Measurements from ENCODE around the gene E2F7. TPM values are rescaled to one million over a fixed set of nuclear protein-coding genes. Genes with fewer than 3 reads are reported as not detected.
A peak's percentile ranks its signal among the peaks of the same experiment; 100 is the strongest.

E2F7 gene
- total RNA-seq, 3 donors from 2014 or later = 0.89 to 4.4 (median 0.90) TPM

GRCh38 chr12:77031745-77032144 lies 33.6 kb downstream of the E2F7 start:
- Histone ChIP-seq H3K4me3 (no peak overlapping the region), H3K4me1 (ENCODE audit: low read depth) (no peaks in the 10 kb centered on the region), H3K9me3 (no peaks in the 10 kb centered on the region), H3K36me3 (ENCODE audit: low read depth) (no peaks in the 10 kb centered on the region)
- DNase-seq (no peak), ATAC-seq (no peak)
- TF ChIP-seq CTCF (IDR thresholded peaks at IDR 0.05) = no peak
- intact Hi-C loops (cut with DNase I, micrococcal nuclease) = no loop called here

- intact Hi-C loops (cut with DNase I, micrococcal nuclease) = no loop called here
- no peaks in the 10 kb centered on the region for H3K36me3 ChIP-seq (ENCODE audit: low read depth)
Observed at GRCh38 chr12:77025782-77026314, 39.5 kb downstream of the E2F7 start.

GRCh38 chr12:77023501-77023900 lies 41.9 kb downstream of the E2F7 start:
- ATAC-seq = no peak
- no peak for TF ChIP-seq CTCF (IDR thresholded peaks at IDR 0.05)
- H3K9me3 ChIP-seq = no peaks in the 10 kb centered on the region
- H3K36me3 ChIP-seq (ENCODE audit: low read depth) = no peaks in the 10 kb centered on the region
- H3K4me3 ChIP-seq = no peak overlapping the region
- DNase-seq = no peak
- intact Hi-C loops (cut with DNase I, micrococcal nuclease) = no loop called here
- H3K4me1 ChIP-seq (ENCODE audit: low read depth) = no peaks in the 10 kb centered on the region

More at GRCh38 chr12:77025782-77026314, 39.5 kb downstream of the E2F7 start:
- no peaks in the 10 kb centered on the region for H3K4me1 ChIP-seq (ENCODE audit: low read depth)
- H3K9me3 ChIP-seq = no peaks in the 10 kb centered on the region
- TF ChIP-seq CTCF (IDR thresholded peaks at IDR 0.05) = no peak
- ATAC-seq (no peak), DNase-seq (no peak)
- H3K4me3 ChIP-seq = no peak overlapping the region

- H3K4me3 ChIP-seq = no peak overlapping the region
- no peaks in the 10 kb centered on the region for H3K9me3 ChIP-seq
- no peaks in the 10 kb centered on the region for H3K36me3 ChIP-seq (ENCODE audit: low read depth)
- DNase-seq = no peak
- ATAC-seq = no peak
- no peaks in the 10 kb centered on the region for H3K4me1 ChIP-seq (ENCODE audit: low read depth)
- intact Hi-C loops (cut with DNase I, micrococcal nuclease) = loop anchor here in 1 of 2 donors (10.0 kb wide), 1 partner anchor 395 kb away; no protein-coding TSS in a partner anchor
- TF ChIP-seq CTCF (IDR thresholded peaks at IDR 0.05) = no peak
Observed at GRCh38 chr12:77019920-77020319, 45.4 kb downstream of the E2F7 start.

GRCh38 chr12:77016606-77017005 lies 48.8 kb downstream of the E2F7 start:
- no peaks in the 10 kb centered on the region for H3K9me3 ChIP-seq
- intact Hi-C loops (cut with DNase I, micrococcal nuclease) = loop anchor here in 1 of 2 donors (10.0 kb wide), 1 partner anchor 392 kb away; no protein-coding TSS in a partner anchor
- H3K4me3 ChIP-seq = no peak overlapping the region
- H3K4me1 ChIP-seq (ENCODE audit: low read depth) = no peaks in the 10 kb centered on the region
- no peak for TF ChIP-seq CTCF (IDR thresholded peaks at IDR 0.05)
- no peaks in the 10 kb centered on the region for H3K36me3 ChIP-seq (ENCODE audit: low read depth)
- peak; percentile 29 for ATAC-seq
- no peak for DNase-seq

GRCh38 chr12:77013091-77013490 lies 52.3 kb downstream of the E2F7 start:
- Histone ChIP-seq H3K9me3 (no peaks in the 10 kb centered on the region), H3K4me3 (no peak overlapping the region), H3K36me3 (ENCODE audit: low read depth) (no peaks in the 10 kb centered on the region), H3K4me1 (ENCODE audit: low read depth) (no peaks in the 10 kb centered on the region)
- intact Hi-C loops (cut with DNase I, micrococcal nuclease) = loop anchor here in 1 of 2 donors (10.0 kb wide), 1 partner anchor 388 kb away; no protein-coding TSS in a partner anchor
- ATAC-seq (no peak), DNase-seq (no peak)
- TF ChIP-seq CTCF (IDR thresholded peaks at IDR 0.05) = no peak
